ENCODE results near the gene RASL10A. TPM values are rescaled to one million over a fixed set of nuclear protein-coding genes. Genes with fewer than 3 reads are reported as not detected.

The RASL10A gene
- total RNA-seq, 3 donors from 2014 or later: 1.1 to 2.3 (median 1.4) TPM

DNA sequence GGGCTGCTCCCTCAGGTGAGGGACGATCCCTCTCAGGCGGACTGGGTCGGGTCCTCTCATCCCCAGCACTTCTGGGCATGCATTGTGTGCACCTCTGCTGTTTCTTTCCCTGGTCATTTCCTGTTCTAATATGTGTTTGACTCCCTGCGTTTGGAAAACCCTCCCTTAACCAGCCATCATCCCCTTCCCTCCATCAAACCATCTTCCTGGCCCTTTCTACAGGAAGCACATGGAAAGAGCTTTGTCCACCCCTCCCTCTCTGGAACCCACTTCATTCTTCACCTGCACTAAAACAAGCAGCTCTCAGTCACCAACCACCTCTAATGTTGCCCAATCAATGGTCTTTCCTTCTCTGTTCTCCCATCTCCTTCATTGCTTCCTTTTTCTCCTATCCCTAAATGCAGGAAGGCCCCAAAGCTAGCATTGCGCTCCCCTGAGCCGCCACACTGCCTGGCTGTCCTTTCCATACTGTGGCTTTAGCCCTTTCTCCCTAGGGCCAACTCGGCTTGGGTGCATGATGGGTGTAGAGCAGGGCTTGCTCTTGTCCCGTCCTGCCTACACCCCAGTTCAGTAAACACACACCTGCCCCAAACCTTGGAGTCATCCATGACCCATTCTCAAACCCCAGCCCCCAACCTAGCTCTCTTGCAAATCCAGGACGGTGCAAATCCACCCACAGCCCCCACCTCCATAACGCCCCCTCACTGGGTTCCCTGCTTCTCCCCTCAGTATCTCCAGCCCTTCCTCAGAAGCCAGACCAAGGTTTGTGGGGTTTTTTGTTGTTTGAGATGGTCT is 14.5 kb downstream of the RASL10A start:
- no peaks in the 10 kb centered on the region for H3K9me3 ChIP-seq
- peaks cover 13% of the 10 kb centered on the region for H3K4me1 ChIP-seq (ENCODE audit: low read depth)
- no peak for ATAC-seq
- TF ChIP-seq, protein P1, sequence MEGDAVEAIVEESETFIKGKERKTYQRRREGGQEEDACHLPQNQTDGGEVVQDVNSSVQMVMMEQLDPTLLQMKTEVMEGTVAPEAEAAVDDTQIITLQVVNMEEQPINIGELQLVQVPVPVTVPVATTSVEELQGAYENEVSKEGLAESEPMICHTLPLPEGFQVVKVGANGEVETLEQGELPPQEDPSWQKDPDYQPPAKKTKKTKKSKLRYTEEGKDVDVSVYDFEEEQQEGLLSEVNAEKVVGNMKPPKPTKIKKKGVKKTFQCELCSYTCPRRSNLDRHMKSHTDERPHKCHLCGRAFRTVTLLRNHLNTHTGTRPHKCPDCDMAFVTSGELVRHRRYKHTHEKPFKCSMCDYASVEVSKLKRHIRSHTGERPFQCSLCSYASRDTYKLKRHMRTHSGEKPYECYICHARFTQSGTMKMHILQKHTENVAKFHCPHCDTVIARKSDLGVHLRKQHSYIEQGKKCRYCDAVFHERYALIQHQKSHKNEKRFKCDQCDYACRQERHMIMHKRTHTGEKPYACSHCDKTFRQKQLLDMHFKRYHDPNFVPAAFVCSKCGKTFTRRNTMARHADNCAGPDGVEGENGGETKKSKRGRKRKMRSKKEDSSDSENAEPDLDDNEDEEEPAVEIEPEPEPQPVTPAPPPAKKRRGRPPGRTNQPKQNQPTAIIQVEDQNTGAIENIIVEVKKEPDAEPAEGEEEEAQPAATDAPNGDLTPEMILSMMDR (IDR thresholded peaks at IDR 0.05): no peak
- no peak overlapping the region for H3K4me3 ChIP-seq
- intact Hi-C loops (cut with DNase I, micrococcal nuclease): no loop called here
- no peak for DNase-seq
- H3K36me3 ChIP-seq (ENCODE audit: low read depth): peaks cover 24% of the 10 kb centered on the region

DNA sequence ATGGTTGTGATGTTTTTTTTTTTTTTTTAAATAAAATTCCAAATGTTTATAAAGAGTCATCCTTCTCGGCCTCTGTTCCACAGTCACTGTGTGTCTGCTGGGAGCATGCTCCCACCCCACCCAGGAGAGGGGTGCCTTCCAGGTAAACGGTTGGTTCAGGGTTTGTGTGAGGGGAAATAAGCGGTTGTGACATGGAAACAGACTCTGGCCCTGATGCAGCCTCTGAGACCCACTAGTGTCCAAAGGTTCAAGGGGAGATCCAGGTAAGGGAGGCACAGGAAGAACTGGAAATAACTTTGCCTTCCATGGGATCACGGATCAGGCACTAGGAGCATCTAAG is 15.1 kb downstream of the RASL10A start:
- H3K4me1 ChIP-seq (ENCODE audit: low read depth): peaks cover 11% of the 10 kb centered on the region
- intact Hi-C loops (cut with DNase I, micrococcal nuclease): no loop called here
- TF ChIP-seq, protein P1 (IDR thresholded peaks at IDR 0.05): no peak
- no peak for DNase-seq
- peaks cover 27% of the 10 kb centered on the region for H3K36me3 ChIP-seq (ENCODE audit: low read depth)
- H3K4me3 ChIP-seq: no peak overlapping the region
- no peak for ATAC-seq
- no peaks in the 10 kb centered on the region for H3K9me3 ChIP-seq

DNA sequence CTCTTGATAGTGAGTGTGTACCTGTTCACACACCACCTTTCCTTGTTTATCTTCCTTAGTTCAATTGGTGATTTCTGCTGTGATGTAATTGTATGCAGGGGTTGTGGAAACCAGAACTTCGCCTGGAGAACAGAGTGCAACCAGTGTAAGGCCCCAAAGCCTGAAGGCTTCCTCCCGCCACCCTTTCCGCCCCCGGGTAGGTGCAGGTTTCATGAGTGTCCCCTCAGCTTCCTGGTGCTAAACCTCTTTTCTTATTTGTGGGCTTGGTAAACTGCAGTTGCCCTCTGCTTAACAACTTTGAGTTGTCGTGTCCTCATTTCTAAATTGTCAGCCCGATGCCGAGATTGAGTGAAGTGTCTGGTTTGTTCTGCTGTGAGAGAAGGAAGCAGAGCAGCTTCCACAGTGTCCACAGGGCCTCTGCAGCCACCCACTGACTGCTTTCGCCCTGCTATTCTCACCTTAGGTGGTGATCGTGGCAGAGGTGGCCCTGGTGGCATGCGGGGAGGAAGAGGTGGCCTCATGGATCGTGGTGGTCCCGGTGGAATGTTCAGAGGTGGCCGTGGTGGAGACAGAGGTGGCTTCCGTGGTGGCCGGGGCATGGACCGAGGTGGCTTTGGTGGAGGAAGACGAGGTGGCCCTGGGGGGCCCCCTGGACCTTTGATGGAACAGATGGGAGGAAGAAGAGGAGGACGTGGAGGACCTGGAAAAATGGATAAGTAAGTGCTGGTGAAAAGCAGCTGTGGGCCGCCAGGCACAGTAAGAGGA is 16.2 kb downstream of the RASL10A start:
- DNase-seq (no peak), ATAC-seq (no peak)
- intact Hi-C loops (cut with DNase I, micrococcal nuclease): no loop called here
- no peaks in the 10 kb centered on the region for H3K9me3 ChIP-seq
- no peak overlapping the region for H3K4me3 ChIP-seq
- TF ChIP-seq, protein P1 (IDR thresholded peaks at IDR 0.05): no peak
- H3K36me3 ChIP-seq (ENCODE audit: low read depth): peaks cover 27% of the 10 kb centered on the region
- peaks cover 11% of the 10 kb centered on the region for H3K4me1 ChIP-seq (ENCODE audit: low read depth)

DNA sequence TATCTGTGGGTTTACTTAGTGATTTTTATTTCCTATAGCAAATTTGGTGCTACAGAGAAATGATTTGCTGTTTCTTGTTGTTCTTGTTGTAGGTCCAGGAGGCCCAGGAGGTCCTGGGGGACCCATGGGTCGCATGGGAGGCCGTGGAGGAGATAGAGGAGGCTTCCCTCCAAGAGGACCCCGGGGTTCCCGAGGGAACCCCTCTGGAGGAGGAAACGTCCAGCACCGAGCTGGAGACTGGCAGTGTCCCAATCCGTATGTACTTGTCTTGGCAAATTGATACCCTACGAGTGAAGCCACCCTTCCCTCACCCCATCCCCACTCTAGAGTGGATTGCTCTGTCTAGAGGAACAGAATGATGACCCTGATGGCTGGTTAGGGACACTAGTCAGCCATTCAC is 16.9 kb downstream of the RASL10A start:
- ATAC-seq: no peak

DNA sequence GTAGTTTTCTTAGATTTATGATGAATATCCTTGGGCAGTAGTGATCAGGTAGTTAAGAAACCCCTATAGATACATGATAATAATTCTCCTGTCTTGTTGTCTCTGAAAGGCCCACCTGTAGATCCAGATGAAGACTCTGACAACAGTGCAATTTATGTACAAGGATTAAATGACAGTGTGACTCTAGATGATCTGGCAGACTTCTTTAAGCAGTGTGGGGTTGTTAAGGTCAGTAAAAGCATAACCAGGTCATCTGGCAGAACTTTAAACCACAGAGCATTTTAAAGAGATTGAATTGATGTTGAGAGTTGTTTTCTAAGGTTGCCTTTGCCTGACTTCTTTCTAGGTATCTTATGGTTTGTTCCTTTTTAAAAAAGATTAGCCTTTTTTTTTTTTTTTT is 23.1 kb downstream of the RASL10A start:
- DNase-seq (no peak), ATAC-seq (no peak)
- H3K4me1 ChIP-seq (ENCODE audit: low read depth): no peaks in the 10 kb centered on the region
- H3K36me3 ChIP-seq (ENCODE audit: low read depth): peaks cover 20% of the 10 kb centered on the region
- intact Hi-C loops (cut with DNase I, micrococcal nuclease): no loop called here
- H3K9me3 ChIP-seq: no peaks in the 10 kb centered on the region
- TF ChIP-seq, protein P1 (IDR thresholded peaks at IDR 0.05): no peak
- H3K4me3 ChIP-seq: no peak overlapping the region

More for the DNA sequence above, 16.9 kb downstream of the RASL10A start:
- Histone ChIP-seq H3K4me3 (no peak overlapping the region), H3K36me3 (ENCODE audit: low read depth) (peaks cover 27% of the 10 kb centered on the region), H3K4me1 (ENCODE audit: low read depth) (peaks cover 11% of the 10 kb centered on the region), H3K9me3 (no peaks in the 10 kb centered on the region)
- TF ChIP-seq, protein P1 (IDR thresholded peaks at IDR 0.05): no peak
- DNase-seq: no peak
- intact Hi-C loops (cut with DNase I, micrococcal nuclease): no loop called here

Data from mucosa of descending colon (tissue), 3 donors.